ENCODE data around the gene SPOCD1.

DNA sequence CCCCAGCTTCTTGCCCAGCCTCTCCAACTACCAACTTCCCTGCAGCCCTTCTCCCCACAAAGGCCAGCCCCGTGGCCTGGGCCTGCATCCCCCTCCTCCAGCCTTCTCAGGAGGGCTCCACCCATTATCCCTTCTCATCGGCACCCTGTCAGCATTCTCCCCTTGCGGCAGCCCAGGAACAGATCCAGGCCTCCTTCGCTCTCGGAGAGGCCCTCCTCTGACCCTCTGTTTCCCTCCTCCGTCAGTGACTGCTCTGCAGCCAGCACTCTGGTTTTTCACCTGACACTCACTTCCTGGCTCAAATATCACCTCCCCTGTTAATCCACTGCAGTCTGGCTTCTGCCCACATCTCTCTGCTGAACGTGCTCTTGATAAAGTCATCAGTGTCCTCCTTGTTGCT is 69.1 kb downstream of the SPOCD1 start:
- TF ChIP-seq, protein P1, sequence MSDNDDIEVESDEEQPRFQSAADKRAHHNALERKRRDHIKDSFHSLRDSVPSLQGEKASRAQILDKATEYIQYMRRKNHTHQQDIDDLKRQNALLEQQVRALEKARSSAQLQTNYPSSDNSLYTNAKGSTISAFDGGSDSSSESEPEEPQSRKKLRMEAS (IDR thresholded peaks at IDR 0.05) = no peak
- TF ChIP-seq ZBTB7A (IDR thresholded peaks at IDR 0.05; ENCODE audit: low read depth) (no peak), EP300 (IDR thresholded peaks at IDR 0.05; ENCODE audit: borderline replicate concordance) (no peak), YY1 (IDR thresholded peaks at IDR 0.05; ENCODE audit: low read depth) (no peak), RAD21 (IDR thresholded peaks at IDR 0.05; ENCODE audit: low read depth) (no peak)

Measured in Ishikawa (cell line).